T47D (cell line): Measurements from ENCODE around the gene JPH3.

Experiments
- DNase-seq, 2 experiments: peaks; one replicate each; pipeline versions ENCODE4 v3.0.0 to v3.0.0-alpha.2; 2011 to 2012; ENCODE audit warnings: low read depth in 1 of 2, low spot score in 1 of 2
- JUND ChIP-seq: IDR thresholded peaks from 2 replicates; pipeline ENCODE4 v1.6.1; 2012; ENCODE audit warnings: low read depth
- in situ Hi-C: cut with HindIII; loops from 2 replicates; pipeline ENCODE4 v1.10.0; 2016; ENCODE audit warnings: low sequenced_read_pairs, low pct_unique_long_range_greater_than_20kb

JPH3 gene

GRCh38 chr16:87595712-87596111 is 6.6 kb upstream of the JPH3 start:
- no peak for TF ChIP-seq JUND
- no peak for DNase-seq
- in situ Hi-C loops = no loop called here

- no peak for DNase-seq
- in situ Hi-C loops = no loop called here
- no peak for TF ChIP-seq JUND
Observed at GRCh38 chr16:87597324-87597830, 4.9 kb upstream of the JPH3 start.

GRCh38 chr16:87598431-87598830 is 3.9 kb upstream of the JPH3 start:
- DNase-seq = no peak
- in situ Hi-C loops = no loop called here
- no peak for TF ChIP-seq JUND

- DNase-seq = no peak
- no peak for TF ChIP-seq JUND
- in situ Hi-C loops = no loop called here
Observed at GRCh38 chr16:87600246-87600645, 2.1 kb upstream of the JPH3 start.

- no peak for DNase-seq
- TF ChIP-seq JUND = no peak
- in situ Hi-C loops = no loop called here
Observed at GRCh38 chr16:87601401-87601981, 817 bp upstream of the JPH3 start.

- in situ Hi-C loops = no loop called here
- peak in 1 of 2 experiments; percentile 66 for DNase-seq
- no peak for TF ChIP-seq JUND
Observed at GRCh38 chr16:87602821-87603683, 744 bp downstream of the JPH3 start.

GRCh38 chr16:87603684-87604633 is 1.7 kb downstream of the JPH3 start:
- in situ Hi-C loops = no loop called here
- no peak for TF ChIP-seq JUND

GRCh38 chr16:87604634-87605111 is 2.4 kb downstream of the JPH3 start:
- TF ChIP-seq JUND = no peak
- no peak for DNase-seq
- in situ Hi-C loops = no loop called here

More at GRCh38 chr16:87603684-87604633, 1.7 kb downstream of the JPH3 start:
- peak in 1 of 2 experiments; percentile 73 for DNase-seq

GRCh38 chr16:87607223-87607622 is 4.9 kb downstream of the JPH3 start:
- no peak for TF ChIP-seq JUND
- in situ Hi-C loops = no loop called here
- DNase-seq = no peak

GRCh38 chr16:87607871-87608270 is 5.6 kb downstream of the JPH3 start:
- no peak for DNase-seq
- in situ Hi-C loops = no loop called here
- no peak for TF ChIP-seq JUND

GRCh38 chr16:87608400-87608985 is 6.2 kb downstream of the JPH3 start:
- in situ Hi-C loops = no loop called here
- TF ChIP-seq JUND = no peak
- DNase-seq = peak; percentile 89 to 99

- in situ Hi-C loops = no loop called here
- no peak for TF ChIP-seq JUND
- DNase-seq = no peak
Observed at GRCh38 chr16:87610026-87610425, 7.7 kb downstream of the JPH3 start.
